Measurements from ENCODE around the gene B3GNT9.

DNA sequence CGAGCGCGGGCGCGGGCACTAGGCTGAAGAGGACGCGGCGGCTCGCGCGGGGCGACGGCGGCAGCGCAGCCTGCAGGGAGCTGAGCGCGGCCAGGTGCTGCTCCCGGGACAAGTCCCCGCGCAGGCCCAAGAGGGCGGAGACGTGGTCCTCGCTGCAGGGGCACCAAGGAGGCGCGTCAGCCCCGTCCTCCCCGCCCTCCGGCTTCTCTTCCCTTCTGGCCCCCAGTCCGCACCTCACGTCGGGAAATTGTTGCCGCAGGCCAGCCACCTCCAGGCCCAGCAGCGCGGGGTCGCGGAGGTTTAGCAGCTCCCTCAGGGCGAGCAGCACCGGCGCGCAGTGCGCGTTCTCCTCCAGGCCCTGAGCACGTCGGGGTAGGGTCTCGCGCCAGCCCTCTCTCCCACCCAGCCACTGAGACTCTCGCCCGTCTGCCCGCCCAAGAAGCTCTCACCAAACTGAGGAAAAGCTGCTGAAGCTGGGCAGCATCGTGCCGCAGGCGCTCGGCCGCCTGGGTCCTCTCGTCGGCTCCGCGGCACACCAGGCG, 33.7 kb upstream of the B3GNT9 start:
- TF ChIP-seq, protein P1, sequence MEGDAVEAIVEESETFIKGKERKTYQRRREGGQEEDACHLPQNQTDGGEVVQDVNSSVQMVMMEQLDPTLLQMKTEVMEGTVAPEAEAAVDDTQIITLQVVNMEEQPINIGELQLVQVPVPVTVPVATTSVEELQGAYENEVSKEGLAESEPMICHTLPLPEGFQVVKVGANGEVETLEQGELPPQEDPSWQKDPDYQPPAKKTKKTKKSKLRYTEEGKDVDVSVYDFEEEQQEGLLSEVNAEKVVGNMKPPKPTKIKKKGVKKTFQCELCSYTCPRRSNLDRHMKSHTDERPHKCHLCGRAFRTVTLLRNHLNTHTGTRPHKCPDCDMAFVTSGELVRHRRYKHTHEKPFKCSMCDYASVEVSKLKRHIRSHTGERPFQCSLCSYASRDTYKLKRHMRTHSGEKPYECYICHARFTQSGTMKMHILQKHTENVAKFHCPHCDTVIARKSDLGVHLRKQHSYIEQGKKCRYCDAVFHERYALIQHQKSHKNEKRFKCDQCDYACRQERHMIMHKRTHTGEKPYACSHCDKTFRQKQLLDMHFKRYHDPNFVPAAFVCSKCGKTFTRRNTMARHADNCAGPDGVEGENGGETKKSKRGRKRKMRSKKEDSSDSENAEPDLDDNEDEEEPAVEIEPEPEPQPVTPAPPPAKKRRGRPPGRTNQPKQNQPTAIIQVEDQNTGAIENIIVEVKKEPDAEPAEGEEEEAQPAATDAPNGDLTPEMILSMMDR (IDR thresholded peaks at IDR 0.05; ENCODE audit: control extremely low read depth in 1 of 3, insufficient read depth in 1 of 3, low read depth in 1 of 3, low read length in 3 of 3), result no peak
- TF ChIP-seq BRCA1 (IDR thresholded peaks at IDR 0.05; ENCODE audit: low read depth, low read length), result no peak
- no peak for TF ChIP-seq POLR2A (IDR thresholded peaks at IDR 0.05; ENCODE audit: control extremely low read depth in 1 of 2, low read depth in 2 of 2, low read length in 2 of 2)
- TF ChIP-seq SIX5 (IDR thresholded peaks at IDR 0.05; ENCODE audit: low read depth, low read length), result no peak
- TF ChIP-seq GTF2F1 (IDR thresholded peaks at IDR 0.05; ENCODE audit: borderline replicate concordance, low read depth, low read length), result no peak
- TF ChIP-seq JUN (IDR thresholded peaks at IDR 0.05; ENCODE audit: low read depth, low read length), result no peak
